Stimulated activated memory B cell treated with anti-CD40 and anti-IgM and Interleukin-4, amounts not matched to agents 10 μg/mL and 1 μg/mL and 100 μg/mL, for 72 hours (primary cell): ENCODE results near the gene ESR2.
"Not testable (repeated sequence)": the region's sequence is repeated elsewhere in the genome, so short reads cannot be mapped to it uniquely, and the experiment has no call there.

ENCODE experiments used
- ATAC-seq: fragments of 150-1000 bp; cut with Tn5 transposase; 2 replicates; pipeline ENCODE4 v1.10.0; 2021
- H3K27ac Mint-ChIP-seq: one replicate; pipeline ENCODE4 v1.8.0; 2022; ENCODE audit warnings: mild to moderate bottlenecking, mixed read lengths
- H3K27me3 Mint-ChIP-seq: one replicate; pipeline ENCODE4 v1.8.0; 2022; ENCODE audit warnings: mixed read lengths
- H3K36me3 Mint-ChIP-seq: one replicate; pipeline ENCODE4 v1.8.0; 2022; ENCODE audit warnings: mixed read lengths
- H3K4me1 Mint-ChIP-seq: one replicate; pipeline ENCODE4 v1.8.0; 2022; ENCODE audit warnings: mixed read lengths
- H3K4me3 Mint-ChIP-seq: one replicate; pipeline ENCODE4 v1.8.0; 2022; ENCODE audit warnings: mild to moderate bottlenecking, moderate library complexity, mixed read lengths
- H3K9me3 Mint-ChIP-seq: one replicate; pipeline ENCODE4 v1.8.0; 2022; ENCODE audit warnings: mixed read lengths

The ESR2 gene

GRCh38 chr14:64293976-64294671 is at the start of gene ESR2:
Gene ESR2 (minus strand): TSS chr14:64294371. CDS start chr14:64282985, 11,386 bp downstream.
- Mint-ChIP-seq H3K36me3 (no peaks in the 10 kb centered on the region), H3K9me3 (no peaks in the 10 kb centered on the region), H3K27me3 (no peaks in the 10 kb centered on the region), H3K27ac (peak within 1 kb of the TSS; percentile 88), H3K4me3 (peak within 1 kb of the TSS; percentile 94), H3K4me1 (peaks cover 37% of the 10 kb centered on the region)
- peak; percentile 76 for ATAC-seq

DNA sequence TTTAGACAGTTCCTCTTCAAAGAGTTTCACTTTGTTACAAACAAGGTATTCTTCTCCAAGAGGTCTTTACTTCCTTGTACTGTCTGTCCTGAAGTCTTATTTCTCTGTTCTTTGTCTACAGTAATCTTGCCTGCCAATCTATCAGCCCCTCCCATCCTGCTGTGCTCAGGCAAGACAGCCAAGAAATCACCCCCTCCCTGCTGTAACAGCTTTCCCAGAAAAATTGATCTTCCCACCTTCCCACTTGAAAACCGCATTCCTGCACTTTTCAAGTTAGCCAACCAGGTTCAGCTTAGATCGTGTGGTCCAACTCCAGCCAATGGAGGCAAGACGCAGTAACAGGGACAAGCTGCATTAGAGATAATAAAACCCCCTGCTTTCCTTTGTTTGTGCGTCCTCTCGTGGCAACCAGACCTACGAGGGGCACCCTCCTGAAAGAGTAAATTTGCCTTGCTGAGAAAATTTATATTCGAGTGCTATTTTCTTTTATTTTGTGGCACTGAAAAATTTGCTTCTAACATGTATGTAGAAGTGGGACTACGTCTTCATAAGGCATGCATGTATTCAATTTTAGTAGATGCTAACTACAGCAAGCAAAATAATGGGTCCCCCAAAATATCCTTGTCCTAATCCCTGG is 46.5 kb upstream of the ESR2 start:
- no peak overlapping the region for H3K4me3 Mint-ChIP-seq
- no peak overlapping the region for H3K27ac Mint-ChIP-seq

GRCh38 chr14:64338616-64339316 is 44.6 kb upstream of the ESR2 start:
- no peaks in the 10 kb centered on the region for H3K27me3 Mint-ChIP-seq
- ATAC-seq: peak; percentile 95

More for the DNA sequence above, 46.5 kb upstream of the ESR2 start:
- H3K9me3 Mint-ChIP-seq: peaks cover 6% of the 10 kb centered on the region
- ATAC-seq: no peak
- H3K4me1 Mint-ChIP-seq: peaks cover 27% of the 10 kb centered on the region
- no peaks in the 10 kb centered on the region for H3K27me3 Mint-ChIP-seq
- peaks cover 9% of the 10 kb centered on the region for H3K36me3 Mint-ChIP-seq

DNA sequence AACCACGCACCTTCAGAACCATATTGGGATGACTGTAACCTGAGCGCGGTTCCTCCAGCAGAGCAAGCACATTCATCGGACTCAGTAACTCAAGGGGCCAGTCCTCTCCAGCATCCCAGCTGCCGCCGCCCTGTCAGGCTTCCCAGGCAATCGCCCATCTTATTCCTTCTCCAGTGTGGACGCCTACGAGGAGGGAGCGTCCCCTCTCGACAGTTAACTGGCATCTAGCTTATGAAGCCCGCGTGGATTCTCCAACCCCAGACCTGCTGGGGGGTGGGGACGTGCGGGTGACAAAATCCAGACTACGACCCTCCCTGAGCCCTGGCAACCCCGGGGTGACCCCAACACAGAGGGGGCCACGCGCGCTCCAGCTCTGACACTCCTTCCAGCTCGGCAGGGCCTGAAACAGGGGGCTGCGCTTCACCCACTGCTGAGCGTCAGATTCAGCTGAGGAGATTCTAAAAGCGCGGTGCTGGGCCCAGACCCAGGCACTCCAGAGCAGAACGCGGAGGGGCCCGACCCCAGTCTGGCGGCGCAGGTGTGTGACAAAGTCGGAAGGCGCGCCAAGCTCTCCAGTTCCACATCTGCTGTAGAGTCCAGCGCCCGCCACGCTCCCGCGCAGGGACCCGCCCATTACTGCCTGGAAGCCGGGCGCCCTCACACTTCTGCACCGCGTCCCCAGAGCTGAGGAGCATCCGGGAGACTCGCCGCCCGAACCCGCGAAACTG is 43.9 kb upstream of the ESR2 start:
- Mint-ChIP-seq H3K27ac (peak overlapping the region; percentile 69), H3K9me3 (peaks cover 6% of the 10 kb centered on the region), H3K4me1 (peaks cover 27% of the 10 kb centered on the region), H3K4me3 (peak overlapping the region; percentile 77), H3K27me3 (no peaks in the 10 kb centered on the region), H3K36me3 (peaks cover 9% of the 10 kb centered on the region)
- peak; percentile 84 for ATAC-seq

More at GRCh38 chr14:64338616-64339316, 44.6 kb upstream of the ESR2 start:
- Mint-ChIP-seq H3K9me3 (peaks cover 6% of the 10 kb centered on the region), H3K4me1 (peaks cover 27% of the 10 kb centered on the region), H3K36me3 (peaks cover 9% of the 10 kb centered on the region), H3K4me3 (peak overlapping the region; percentile 77), H3K27ac (peak overlapping the region; percentile 69)

DNA sequence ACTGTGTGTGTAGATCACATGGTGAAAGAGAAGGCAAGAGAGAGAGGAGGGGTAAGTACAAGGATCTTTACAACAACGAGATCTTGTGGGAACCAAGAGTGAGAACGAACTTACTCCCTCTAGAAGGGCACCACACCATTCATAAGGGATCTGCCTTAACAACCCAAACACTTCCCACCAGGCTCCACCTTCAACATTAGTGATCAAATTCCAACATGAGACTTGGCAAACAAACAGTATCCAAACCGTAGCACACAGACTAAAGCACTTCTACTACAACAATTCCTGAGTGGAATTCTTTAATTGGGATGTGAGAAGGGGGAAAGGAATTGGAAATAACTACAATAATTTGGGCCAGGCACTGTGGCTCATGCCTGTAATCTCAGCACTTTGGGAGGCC is 35.0 kb upstream of the ESR2 start:
- Mint-ChIP-seq H3K4me3 (no peak overlapping the region), H3K27me3 (no peaks in the 10 kb centered on the region), H3K27ac (no peak overlapping the region), H3K36me3 (no peaks in the 10 kb centered on the region), H3K4me1 (no peaks in the 10 kb centered on the region), H3K9me3 (no peaks in the 10 kb centered on the region)
- no peak for ATAC-seq

DNA sequence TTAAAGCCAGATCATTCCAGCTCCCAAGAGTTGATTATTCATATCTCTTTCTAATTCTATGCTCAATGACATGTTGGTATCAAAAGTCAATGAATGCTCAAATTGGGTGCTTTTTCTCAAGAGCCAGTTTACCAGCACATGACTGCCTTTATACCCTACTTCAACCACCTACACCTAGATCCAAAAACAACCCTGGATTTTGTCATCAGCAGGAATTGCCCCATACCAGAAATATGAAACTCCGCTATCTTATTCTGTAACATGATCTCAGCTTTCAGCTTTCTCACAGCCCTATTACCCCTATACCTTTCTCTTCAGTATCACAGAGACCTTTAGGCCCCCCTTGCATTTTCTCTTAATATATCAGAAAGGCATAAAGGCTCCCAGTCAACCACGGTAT is 32.3 kb upstream of the ESR2 start:
- no peak for ATAC-seq
- Mint-ChIP-seq H3K9me3 (no peaks in the 10 kb centered on the region), H3K27ac (no peak overlapping the region), H3K36me3 (no peaks in the 10 kb centered on the region), H3K4me1 (no peaks in the 10 kb centered on the region), H3K4me3 (no peak overlapping the region), H3K27me3 (no peaks in the 10 kb centered on the region)

- H3K4me3 Mint-ChIP-seq: no peak overlapping the region
- no peak overlapping the region for H3K27ac Mint-ChIP-seq
- no peaks in the 10 kb centered on the region for H3K27me3 Mint-ChIP-seq
- no peaks in the 10 kb centered on the region for H3K4me1 Mint-ChIP-seq
- ATAC-seq: no peak
- no peaks in the 10 kb centered on the region for H3K36me3 Mint-ChIP-seq
- no peaks in the 10 kb centered on the region for H3K9me3 Mint-ChIP-seq
Observed at GRCh38 chr14:64324895-64325294, 30.7 kb upstream of the ESR2 start.

- Mint-ChIP-seq H3K4me1 (no peaks in the 10 kb centered on the region), H3K4me3 (no peak overlapping the region), H3K36me3 (no peaks in the 10 kb centered on the region), H3K27me3 (no peaks in the 10 kb centered on the region), H3K27ac (no peak overlapping the region), H3K9me3 (no peaks in the 10 kb centered on the region)
- ATAC-seq: no peak
Observed at GRCh38 chr14:64324461-64324860, 30.3 kb upstream of the ESR2 start.

DNA sequence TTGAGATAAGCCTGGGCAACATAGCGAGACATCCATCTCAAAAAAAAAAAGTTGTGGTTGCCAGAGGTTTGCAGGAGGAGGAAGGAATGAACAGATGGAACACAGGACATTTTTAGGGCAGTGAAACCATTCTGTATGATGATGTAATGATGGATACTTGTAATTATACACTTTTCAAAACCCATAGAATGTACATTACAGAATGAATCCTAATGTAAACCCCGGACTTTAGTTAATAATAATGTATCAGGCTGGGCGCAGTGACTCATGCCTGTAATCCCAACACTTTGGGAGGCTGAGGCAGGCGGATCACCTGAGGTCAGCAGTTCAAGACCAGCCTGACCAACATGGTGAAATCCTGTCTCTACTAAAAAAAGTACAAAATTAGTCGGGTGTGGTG is 26.2 kb upstream of the ESR2 start:
- H3K27me3 Mint-ChIP-seq, H3K4me3 Mint-ChIP-seq, ATAC-seq, H3K36me3 Mint-ChIP-seq, H3K4me1 Mint-ChIP-seq, H3K27ac Mint-ChIP-seq, H3K9me3 Mint-ChIP-seq: not testable (repeated sequence)

DNA sequence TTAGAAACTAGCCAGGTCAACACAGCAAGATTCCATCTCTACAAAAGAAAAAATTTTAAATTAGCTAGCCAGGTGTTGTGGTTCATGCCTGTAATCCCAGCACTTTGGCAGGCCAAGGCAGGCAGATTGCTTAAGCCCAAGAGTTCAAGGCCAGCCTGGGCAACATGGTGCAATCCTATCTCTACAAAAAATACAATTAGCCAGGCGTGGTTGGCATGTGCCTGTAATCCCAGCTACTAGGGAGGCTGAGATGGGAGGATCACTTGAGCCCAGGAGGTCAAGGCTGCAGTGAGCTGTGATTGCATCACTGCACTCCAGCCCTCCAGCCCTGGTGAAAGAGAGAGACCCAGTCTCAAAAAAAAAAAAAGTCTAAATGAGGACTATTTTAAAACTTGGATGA is 24.5 kb upstream of the ESR2 start:
- ATAC-seq, H3K36me3 Mint-ChIP-seq, H3K9me3 Mint-ChIP-seq, H3K4me3 Mint-ChIP-seq, H3K4me1 Mint-ChIP-seq, H3K27ac Mint-ChIP-seq, H3K27me3 Mint-ChIP-seq: not testable (repeated sequence)

GRCh38 chr14:64303471-64303917 is 9.3 kb upstream of the ESR2 start:
- Mint-ChIP-seq H3K36me3 (no peaks in the 10 kb centered on the region), H3K9me3 (no peaks in the 10 kb centered on the region), H3K4me1 (no peaks in the 10 kb centered on the region), H3K27me3 (no peaks in the 10 kb centered on the region), H3K27ac (no peak overlapping the region), H3K4me3 (no peak overlapping the region)
- no peak for ATAC-seq

DNA sequence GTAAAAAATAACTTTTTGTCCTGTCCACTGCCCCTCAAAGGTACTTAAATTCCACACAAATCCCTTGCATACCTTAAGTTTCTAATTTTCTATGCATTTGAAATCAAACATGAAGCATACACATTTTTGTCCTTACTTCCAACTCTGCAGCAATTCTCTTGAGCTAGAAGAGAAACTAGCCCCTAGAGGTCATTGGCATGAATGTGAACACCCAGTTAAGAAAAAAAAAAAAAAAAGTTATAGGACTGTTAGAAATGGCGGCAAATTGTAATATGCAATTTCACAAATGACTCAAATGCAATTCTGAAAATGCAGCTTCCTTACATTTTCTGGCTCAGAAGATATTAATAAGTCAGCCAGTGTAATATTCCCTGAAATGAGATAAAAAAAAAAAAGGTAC is 4.6 kb upstream of the ESR2 start:
- no peak overlapping the region for H3K27ac Mint-ChIP-seq
- H3K36me3 Mint-ChIP-seq: no peaks in the 10 kb centered on the region
- no peak overlapping the region for H3K4me3 Mint-ChIP-seq
- no peaks in the 10 kb centered on the region for H3K27me3 Mint-ChIP-seq
- no peaks in the 10 kb centered on the region for H3K9me3 Mint-ChIP-seq
- peaks cover 14% of the 10 kb centered on the region for H3K4me1 Mint-ChIP-seq
- ATAC-seq: no peak

GRCh38 chr14:64296561-64296960 is 2.4 kb upstream of the ESR2 start:
- H3K36me3 Mint-ChIP-seq: no peaks in the 10 kb centered on the region
- H3K27ac Mint-ChIP-seq: no peak overlapping the region
- no peaks in the 10 kb centered on the region for H3K27me3 Mint-ChIP-seq
- H3K9me3 Mint-ChIP-seq: no peaks in the 10 kb centered on the region
- peaks cover 29% of the 10 kb centered on the region for H3K4me1 Mint-ChIP-seq
- ATAC-seq: no peak
- H3K4me3 Mint-ChIP-seq: no peak overlapping the region

- no peaks in the 10 kb centered on the region for H3K27me3 Mint-ChIP-seq
- peaks cover 37% of the 10 kb centered on the region for H3K4me1 Mint-ChIP-seq
- ATAC-seq: peak; percentile 97
- peak overlapping the region; percentile 94 for H3K4me3 Mint-ChIP-seq
- H3K27ac Mint-ChIP-seq: peak overlapping the region; percentile 88
- no peaks in the 10 kb centered on the region for H3K36me3 Mint-ChIP-seq
- no peaks in the 10 kb centered on the region for H3K9me3 Mint-ChIP-seq
Observed at GRCh38 chr14:64294672-64295413, 672 bp upstream of the ESR2 start.

DNA sequence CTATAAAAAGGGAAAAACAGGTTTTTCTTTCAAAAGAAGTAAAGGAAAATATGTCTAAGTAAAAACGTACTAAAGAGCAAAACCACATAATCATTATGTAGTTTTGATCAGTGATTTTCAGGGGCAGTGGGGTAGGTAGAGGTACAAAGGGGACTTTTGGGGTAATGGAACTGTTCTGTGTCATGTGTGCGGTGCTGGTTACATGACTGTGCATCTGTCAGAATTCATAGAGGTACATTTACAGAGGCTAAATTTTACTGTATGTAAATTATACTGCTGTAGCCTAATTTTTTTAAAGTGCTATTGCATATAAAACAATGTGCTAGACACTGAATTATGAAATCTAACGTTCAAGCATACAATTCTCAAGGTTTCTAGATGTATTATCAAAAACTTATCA is 2.0 kb downstream of the ESR2 start:
- Mint-ChIP-seq H3K4me1 (peaks cover 37% of the 10 kb centered on the region), H3K4me3 (peak overlapping the region; percentile 30), H3K27ac (no peak overlapping the region), H3K9me3 (no peaks in the 10 kb centered on the region), H3K27me3 (no peaks in the 10 kb centered on the region), H3K36me3 (no peaks in the 10 kb centered on the region)
- ATAC-seq: no peak
